ENCODE results near the gene ZDHHC16. TPM values are rescaled to one million over a fixed set of nuclear protein-coding genes. Genes with fewer than 3 reads are reported as not detected.

Gene ZDHHC16
- polyA plus RNA-seq, 5 donors: 42.6 to 47.6 (median 47.3) TPM

- no peak for DNase-seq
Measured at GRCh38 chr10:97427571-97428179, 18.3 kb upstream of the ZDHHC16 start.

GRCh38 chr10:97428572-97428981 is 17.4 kb upstream of the ZDHHC16 start:
- no peak for DNase-seq

- DNase-seq: no peak
Measured at GRCh38 chr10:97434055-97434454, 11.9 kb upstream of the ZDHHC16 start.

GRCh38 chr10:97434557-97434956 is 11.4 kb upstream of the ZDHHC16 start:
- DNase-seq: no peak

- no peak for DNase-seq
Measured at GRCh38 chr10:97435211-97435610, 10.8 kb upstream of the ZDHHC16 start.

- no peak for DNase-seq
Measured at GRCh38 chr10:97442277-97442676, 3.7 kb upstream of the ZDHHC16 start.

GRCh38 chr10:97444212-97444611 is 1.8 kb upstream of the ZDHHC16 start:
- DNase-seq: no peak

- no peak for DNase-seq
Measured at GRCh38 chr10:97445357-97445721, 636 bp upstream of the ZDHHC16 start.

- no peak for DNase-seq
Measured at GRCh38 chr10:97450828-97451227, 4.9 kb downstream of the ZDHHC16 start.

GRCh38 chr10:97451605-97452004 is 5.6 kb downstream of the ZDHHC16 start:
- DNase-seq: no peak

- DNase-seq: no peak
Measured at GRCh38 chr10:97452352-97452751, 6.4 kb downstream of the ZDHHC16 start.

GRCh38 chr10:97454330-97455036 is 8.5 kb downstream of the ZDHHC16 start:
- peak; percentile 45 to 51 for DNase-seq

GRCh38 chr10:97456034-97456685 is 10.2 kb downstream of the ZDHHC16 start:
- DNase-seq: no peak

GRCh38 chr10:97456686-97457065 is 10.7 kb downstream of the ZDHHC16 start:
- DNase-seq: no peak

- DNase-seq: no peak
Measured at GRCh38 chr10:97459111-97459510, 13.1 kb downstream of the ZDHHC16 start.

- DNase-seq: no peak
Measured at GRCh38 chr10:97459933-97460332, 14.0 kb downstream of the ZDHHC16 start.

- no peak for DNase-seq
Measured at GRCh38 chr10:97462309-97462708, 16.3 kb downstream of the ZDHHC16 start.

- DNase-seq: peak; percentile 20 to 26
Measured at GRCh38 chr10:97463363-97464132, 17.6 kb downstream of the ZDHHC16 start.

GRCh38 chr10:97464226-97464625 is 18.3 kb downstream of the ZDHHC16 start:
- DNase-seq: no peak

GRCh38 chr10:97465982-97466381 is 20.0 kb downstream of the ZDHHC16 start:
- DNase-seq: no peak

- DNase-seq: no peak
Measured at GRCh38 chr10:97466755-97467154, 20.8 kb downstream of the ZDHHC16 start.

GRCh38 chr10:97468162-97468561 is 22.2 kb downstream of the ZDHHC16 start:
- no peak for DNase-seq
